ENCODE results near the gene RIPK3. TPM values are rescaled to one million over a fixed set of nuclear protein-coding genes. Genes with fewer than 3 reads are reported as not detected.

Gene RIPK3
- total and polyA plus RNA-seq, 7 donors = 0.94 to 1.9 (median 1.2) TPM

DNA sequence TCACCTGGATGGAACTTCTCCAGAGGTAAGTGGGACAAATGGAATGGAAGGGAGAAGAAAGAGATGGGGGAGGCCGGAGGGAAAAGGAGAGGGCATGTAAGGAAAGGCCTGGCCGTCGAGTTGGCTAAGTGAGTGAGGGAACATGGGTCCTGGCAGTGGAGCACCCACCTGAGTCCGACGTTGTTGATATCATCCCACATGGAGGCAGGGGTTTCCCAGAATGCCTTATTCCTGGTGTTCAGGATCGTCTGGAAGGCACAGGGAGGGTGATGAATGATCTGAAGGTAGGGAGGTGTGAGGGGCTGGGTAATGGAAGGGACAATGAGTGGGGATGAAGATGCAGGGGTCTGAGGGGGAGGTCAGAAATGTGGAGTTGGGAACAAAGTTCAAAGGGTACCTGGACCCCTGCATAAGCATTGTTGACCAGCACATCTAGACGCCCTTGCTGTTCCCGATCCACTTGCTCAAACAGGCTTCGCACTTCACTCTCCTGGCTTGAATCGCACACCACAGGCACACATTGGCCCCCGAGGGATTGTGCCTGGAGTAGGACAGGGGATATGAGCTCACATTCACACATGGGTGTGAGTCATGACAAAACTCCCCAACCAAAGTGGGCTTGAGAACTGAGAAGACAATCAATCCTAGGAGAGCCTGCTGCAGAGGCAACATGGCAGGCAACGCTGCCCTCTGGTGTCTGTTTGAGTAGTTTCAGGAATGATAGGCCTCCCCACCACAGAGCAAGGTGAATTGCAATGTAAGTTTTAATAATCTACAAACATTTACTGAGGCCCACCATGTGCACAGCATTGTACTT, 43.2 kb downstream of the RIPK3 start:
- intact Hi-C loops (cut with DNase I) = loop anchor here in 1 of 2 donors (1.0 kb wide), 1 partner anchor 53 kb away; no protein-coding TSS in a partner anchor
- H3K9me3 ChIP-seq = no peaks in the 10 kb centered on the region
- no peak overlapping the region for H3K27ac ChIP-seq
- DNase-seq = peak; percentile 56 to 67
- peaks cover 0 to 44% of the 10 kb centered on the region in 2 donors for H3K36me3 ChIP-seq (ENCODE audit: insufficient read depth in 1 of 2, low read depth in 1 of 2)
- no peak overlapping the region for H3K4me3 ChIP-seq
- H3K27me3 ChIP-seq (ENCODE audit: insufficient read depth in 3 of 3, low read length in 2 of 3) = no peaks in the 10 kb centered on the region
- TF ChIP-seq, protein P1, sequence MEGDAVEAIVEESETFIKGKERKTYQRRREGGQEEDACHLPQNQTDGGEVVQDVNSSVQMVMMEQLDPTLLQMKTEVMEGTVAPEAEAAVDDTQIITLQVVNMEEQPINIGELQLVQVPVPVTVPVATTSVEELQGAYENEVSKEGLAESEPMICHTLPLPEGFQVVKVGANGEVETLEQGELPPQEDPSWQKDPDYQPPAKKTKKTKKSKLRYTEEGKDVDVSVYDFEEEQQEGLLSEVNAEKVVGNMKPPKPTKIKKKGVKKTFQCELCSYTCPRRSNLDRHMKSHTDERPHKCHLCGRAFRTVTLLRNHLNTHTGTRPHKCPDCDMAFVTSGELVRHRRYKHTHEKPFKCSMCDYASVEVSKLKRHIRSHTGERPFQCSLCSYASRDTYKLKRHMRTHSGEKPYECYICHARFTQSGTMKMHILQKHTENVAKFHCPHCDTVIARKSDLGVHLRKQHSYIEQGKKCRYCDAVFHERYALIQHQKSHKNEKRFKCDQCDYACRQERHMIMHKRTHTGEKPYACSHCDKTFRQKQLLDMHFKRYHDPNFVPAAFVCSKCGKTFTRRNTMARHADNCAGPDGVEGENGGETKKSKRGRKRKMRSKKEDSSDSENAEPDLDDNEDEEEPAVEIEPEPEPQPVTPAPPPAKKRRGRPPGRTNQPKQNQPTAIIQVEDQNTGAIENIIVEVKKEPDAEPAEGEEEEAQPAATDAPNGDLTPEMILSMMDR (IDR thresholded peaks at IDR 0.05) = peak; percentile 68
- peaks cover 27% of the 10 kb centered on the region for H3K4me1 ChIP-seq
- 54 to 60% (median 60%) methylated on average over 12 of the region's 12 CpGs for WGBS, 3 donors
- peak; percentile 61 to 70 (median 68) for ATAC-seq

DNA sequence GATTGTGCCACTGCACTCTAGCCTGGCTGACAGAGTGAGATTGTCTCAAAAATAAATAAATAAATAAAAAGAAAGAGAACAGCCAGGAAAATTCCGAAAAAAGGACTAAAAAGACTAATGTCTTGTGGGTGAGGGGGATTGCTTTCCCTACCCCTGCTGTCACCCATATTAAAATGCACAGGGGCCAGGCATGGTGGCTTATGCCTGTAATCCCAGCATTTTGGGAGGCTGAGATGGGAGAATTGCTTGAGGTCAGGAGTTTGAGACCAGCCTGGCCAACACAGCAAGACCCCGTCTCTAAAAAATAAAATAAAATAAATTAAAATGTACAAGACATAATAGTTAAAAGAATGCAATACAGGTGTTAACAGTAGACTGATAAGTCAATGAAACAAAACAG, 46.3 kb downstream of the RIPK3 start:
- DNase-seq = no peak
- Histone ChIP-seq H3K36me3 (ENCODE audit: insufficient read depth in 1 of 2, low read depth in 1 of 2) (peaks cover 0 to 59% of the 10 kb centered on the region in 2 donors), H3K4me1 (peaks cover 8% of the 10 kb centered on the region), H3K4me3 (no peak overlapping the region), H3K27me3 (ENCODE audit: insufficient read depth in 3 of 3, low read length in 2 of 3) (no peaks in the 10 kb centered on the region), H3K27ac (no peak overlapping the region), H3K9me3 (no peaks in the 10 kb centered on the region)
- TF ChIP-seq, protein P1 (IDR thresholded peaks at IDR 0.05) = no peak
- intact Hi-C loops (cut with DNase I) = no loop called here
- 96 to 97% (median 96%) methylated on average over 2 of the region's 2 CpGs for WGBS, 3 donors
- ATAC-seq = no peak

DNA sequence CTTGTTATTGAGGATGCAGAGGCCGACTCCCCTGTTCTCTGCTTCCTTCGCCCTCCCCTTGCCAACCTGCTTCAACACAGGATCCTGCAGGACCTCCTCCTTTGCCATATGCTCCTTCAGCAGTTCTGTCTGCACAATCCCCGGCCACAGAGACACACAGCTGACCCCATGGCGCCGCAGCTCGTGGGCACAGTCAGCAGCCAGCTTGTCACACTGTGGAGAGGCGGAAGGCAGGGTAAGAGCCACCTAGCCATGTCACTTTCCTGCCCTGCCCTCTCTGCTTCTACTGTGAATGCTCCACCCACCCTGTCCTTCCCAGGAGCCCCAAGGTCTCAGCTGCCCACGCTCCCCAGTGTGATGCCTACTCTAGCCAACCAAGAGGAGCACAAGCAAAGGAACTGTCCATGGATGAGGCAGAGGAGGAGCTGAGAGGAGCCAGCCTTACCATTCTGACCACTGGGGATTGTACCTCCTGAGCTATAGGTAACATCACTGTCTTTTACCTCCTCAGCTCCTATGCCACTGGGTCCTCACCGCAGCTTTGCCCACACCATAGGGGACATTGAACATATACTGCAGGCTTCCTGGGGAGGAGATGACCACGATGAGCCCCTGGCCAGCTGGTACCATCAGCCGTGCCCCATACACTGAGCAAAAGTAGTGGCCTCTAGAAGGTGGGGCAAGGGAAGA, 47.5 kb downstream of the RIPK3 start:
- no peak overlapping the region for H3K27ac ChIP-seq
- no peak for DNase-seq
- H3K27me3 ChIP-seq (ENCODE audit: insufficient read depth in 3 of 3, low read length in 2 of 3) = no peaks in the 10 kb centered on the region
- peaks cover 0 to 59% of the 10 kb centered on the region in 2 donors for H3K36me3 ChIP-seq (ENCODE audit: insufficient read depth in 1 of 2, low read depth in 1 of 2)
- intact Hi-C loops (cut with DNase I) = no loop called here
- no peak overlapping the region for H3K4me3 ChIP-seq
- TF ChIP-seq, protein P1 (IDR thresholded peaks at IDR 0.05) = no peak
- H3K4me1 ChIP-seq = peaks cover 6% of the 10 kb centered on the region
- H3K9me3 ChIP-seq = no peaks in the 10 kb centered on the region
- WGBS, 3 donors = 91 to 95% (median 93%) methylated on average over 11 of the region's 11 CpGs
- no peak for ATAC-seq

DNA sequence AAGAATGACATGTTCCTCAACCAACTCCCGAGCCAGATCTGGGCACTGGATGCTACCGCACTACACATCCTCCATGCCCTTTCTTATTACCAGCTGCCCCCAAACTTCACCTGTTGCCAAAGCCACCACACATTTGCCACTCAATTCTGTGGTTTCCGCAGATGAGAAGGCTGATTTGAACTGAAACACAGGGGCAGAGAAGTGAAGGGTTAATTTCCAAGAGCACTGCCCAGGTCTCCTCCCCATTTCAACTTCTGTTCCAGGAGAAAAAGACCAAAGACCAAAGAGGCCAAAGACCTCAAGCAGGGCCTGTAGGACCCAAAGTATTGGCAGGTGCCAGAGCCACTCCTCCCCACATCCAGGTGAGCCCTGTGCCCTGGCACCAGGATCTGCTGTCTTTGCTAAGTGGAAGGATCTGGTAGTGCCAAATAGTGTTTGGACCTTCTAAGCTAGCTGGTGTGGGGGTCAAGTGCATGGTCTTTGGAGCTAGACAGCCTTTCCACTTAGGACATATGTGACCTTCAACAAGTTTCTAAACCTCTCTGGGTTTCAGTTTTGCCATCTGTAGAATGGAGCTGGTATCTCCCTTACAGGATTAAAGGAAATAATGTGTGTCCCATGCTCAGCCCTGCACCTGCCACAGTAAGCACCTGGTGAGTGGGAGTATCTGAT, 48.2 kb downstream of the RIPK3 start:
- Histone ChIP-seq H3K4me3 (no peak overlapping the region), H3K36me3 (ENCODE audit: insufficient read depth in 1 of 2, low read depth in 1 of 2) (peaks cover 0 to 59% of the 10 kb centered on the region in 2 donors), H3K27me3 (ENCODE audit: insufficient read depth in 3 of 3, low read length in 2 of 3) (no peaks in the 10 kb centered on the region), H3K9me3 (no peaks in the 10 kb centered on the region), H3K27ac (no peak overlapping the region), H3K4me1 (peaks cover under 1% of the 10 kb centered on the region)
- DNase-seq = no peak
- TF ChIP-seq, protein P1 (IDR thresholded peaks at IDR 0.05) = no peak
- no peak for ATAC-seq
- intact Hi-C loops (cut with DNase I) = no loop called here
- WGBS, 3 donors = 84 to 100% (median 87%) methylated on average over 3 of the region's 3 CpGs

Measured in psoas muscle (tissue), 8 donors.